Uterus (tissue), 2 donors: ENCODE measurements around the gene UFC1.

ENCODE experiments used
- CTCF ChIP-seq, 4 experiments: fragments of 200-600 bp in 2 of 4; fragments of 450-650 bp in 2 of 4; sonication (generic) in 2 of 4; IDR thresholded peaks; one replicate each; pipeline ENCODE4 v1.5.1; 2016 to 2019; ENCODE audit warnings: antibody characterized with exemption in 4 of 4, mild to moderate bottlenecking in 2 of 4, moderate library complexity in 1 of 4
- POLR2A ChIP-seq, 2 donors: fragments of 450-650 bp; IDR thresholded peaks; one replicate each; pipeline ENCODE4 v1.6.1; 2016; ENCODE audit warnings: antibody characterized with exemption in 2 of 2, mild to moderate bottlenecking in 1 of 2, moderate library complexity in 1 of 2

GRCh38 chr1:161206411-161207140 lies 52.8 kb downstream of the UFC1 start:
- TF ChIP-seq POLR2A (IDR thresholded peaks at IDR 0.05) (no peak), CTCF (IDR thresholded peaks at IDR 0.05) (no peak)
